ENCODE results near the gene TCEA3. TPM values are rescaled to one million over a fixed set of nuclear protein-coding genes. Genes with fewer than 3 reads are reported as not detected.

Gene TCEA3
- total and polyA plus RNA-seq, 2 of the 4 experiments (the other 2 are of a cell fraction), result 3.0 to 6.3 TPM

DNA sequence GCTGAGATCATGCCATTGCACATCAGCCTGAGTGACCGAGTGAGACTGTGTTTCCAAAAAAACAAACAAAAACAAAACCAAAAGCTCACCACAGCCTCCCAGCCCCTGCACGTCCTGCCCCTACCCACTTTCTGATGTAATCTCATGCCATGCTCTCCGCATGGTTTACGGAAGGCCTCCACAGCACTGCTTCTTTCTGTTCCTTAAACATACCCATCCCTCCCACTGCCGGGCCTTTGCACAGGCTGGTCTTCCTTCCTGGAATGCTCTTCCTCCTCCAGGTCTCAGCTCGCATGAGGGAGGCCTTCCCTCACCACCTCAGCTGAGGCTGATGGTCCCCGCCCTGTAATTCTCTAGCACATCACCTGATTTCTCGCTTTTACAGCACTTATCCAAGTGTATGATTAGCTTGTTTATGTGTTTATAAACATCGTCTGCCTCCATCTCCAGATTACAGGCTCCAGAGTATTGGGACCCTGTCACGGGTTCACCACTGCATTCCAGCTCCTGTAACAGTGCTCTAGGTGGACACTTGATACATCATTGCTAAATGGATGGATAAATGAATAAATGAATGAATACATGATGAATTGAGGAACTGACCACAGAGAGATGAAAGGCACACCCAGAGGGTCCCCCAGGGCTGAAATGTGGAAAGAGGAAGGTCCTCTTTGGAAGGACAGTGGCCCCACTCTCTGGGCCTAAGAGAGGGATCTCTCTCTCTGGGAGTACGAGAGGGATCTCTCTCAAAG, 22.1 kb downstream of the TCEA3 start:
- H3K4me3 ChIP-seq (ENCODE audit: insufficient read depth, low read depth, low read length), result no peak overlapping the region
- WGBS, 2 experiments (ENCODE audit: extremely low coverage in 2 of 2, insufficient read length in 1 of 2), result 74% methylated on average over 6 of the region's 11 CpGs; no CpG with 5 or more reads in 1 of the 2 experiments
- H4K8ac ChIP-seq (ENCODE audit: low read depth in 2 of 2, low read length in 2 of 2), result peak overlapping the region; percentile 10 to 57; a peak in 3 of 4 replicates
- CTCF ChIA-PET, result interaction anchor here (1.8 to 2.3 kb wide), 2 partner anchors 8 to 25 kb away, joined by 6 to 16 read pairs; no protein-coding TSS in a partner anchor
- H3K4me2 ChIP-seq (ENCODE audit: low read depth, low read length), result no peak overlapping the region
- H3K18ac ChIP-seq (ENCODE audit: low read depth, low read length), result peak overlapping the region; percentile 31; the same call in 1 of the 2 replicates
- H3K9ac ChIP-seq (ENCODE audit: low read depth, low read length), result no peak overlapping the region
- in situ Hi-C loops (cut with MboI; ENCODE audit: low sequenced_read_pairs) (no loop called here), intact Hi-C loops (cut with micrococcal nuclease) (loop anchor here (1.0 to 5.0 kb wide), 3 partner anchors 58 to 425 kb away; partner anchors contain the start of gene HNRNPR), dilution Hi-C loops (cut with HindIII; ENCODE audit: low sequenced_read_pairs, unreplicated experiment) (no loop called here)
- peak overlapping the region; percentile 79 for H2AK5ac ChIP-seq (ENCODE audit: low read depth, low read length)
- H3K9me3 ChIP-seq (ENCODE audit: control insufficient read depth, insufficient read depth, low read length), result no peaks in the 10 kb centered on the region
- peak overlapping the region; percentile 56 for H2AK9ac ChIP-seq (replicated peaks; ENCODE audit: low read depth, low read length, poor library complexity)
- POLR2A ChIA-PET (ENCODE audit: unreplicated experiment), result no interaction called here
- H3K27me3 ChIP-seq (ENCODE audit: control insufficient read depth, insufficient read depth, low read length), result no peaks in the 10 kb centered on the region
- H3K27ac ChIP-seq (ENCODE audit: insufficient read depth, low read length), result peak overlapping the region; percentile 62
- peaks cover 20% of the 10 kb centered on the region for H3K9me1 ChIP-seq (ENCODE audit: insufficient read depth, low read length)
- TF ChIP-seq MAFK (IDR thresholded peaks at IDR 0.05; ENCODE audit: low read depth, low read length), result no peak
- TF ChIP-seq MAZ (IDR thresholded peaks at IDR 0.05; ENCODE audit: borderline replicate concordance, low read depth, low read length), result no peak
- TF ChIP-seq, protein P1, sequence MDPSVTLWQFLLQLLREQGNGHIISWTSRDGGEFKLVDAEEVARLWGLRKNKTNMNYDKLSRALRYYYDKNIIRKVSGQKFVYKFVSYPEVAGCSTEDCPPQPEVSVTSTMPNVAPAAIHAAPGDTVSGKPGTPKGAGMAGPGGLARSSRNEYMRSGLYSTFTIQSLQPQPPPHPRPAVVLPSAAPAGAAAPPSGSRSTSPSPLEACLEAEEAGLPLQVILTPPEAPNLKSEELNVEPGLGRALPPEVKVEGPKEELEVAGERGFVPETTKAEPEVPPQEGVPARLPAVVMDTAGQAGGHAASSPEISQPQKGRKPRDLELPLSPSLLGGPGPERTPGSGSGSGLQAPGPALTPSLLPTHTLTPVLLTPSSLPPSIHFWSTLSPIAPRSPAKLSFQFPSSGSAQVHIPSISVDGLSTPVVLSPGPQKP (IDR thresholded peaks at IDR 0.05; ENCODE audit: borderline replicate concordance, low read depth, low read length), result no peak
- no peak for TF ChIP-seq MXI1 (IDR thresholded peaks at IDR 0.05; ENCODE audit: borderline replicate concordance, low read depth, low read length)
- TF ChIP-seq BHLHE40 (IDR thresholded peaks at IDR 0.05; ENCODE audit: low read depth, low read length), result no peak
- TF ChIP-seq CHD1 (IDR thresholded peaks at IDR 0.05; ENCODE audit: low read depth, low read length), result no peak
- no peak for TF ChIP-seq POLR2A (IDR thresholded peaks at IDR 0.05; ENCODE audit: low read depth, low read length)
- no peak for TF ChIP-seq RAD21 (IDR thresholded peaks at IDR 0.05; ENCODE audit: low read length)
- TF ChIP-seq RCOR1 (IDR thresholded peaks at IDR 0.05; ENCODE audit: insufficient replicate concordance, low read length), result no peak
- TF ChIP-seq RFX5 (IDR thresholded peaks at IDR 0.05; ENCODE audit: low read depth, low read length), result no peak
- TF ChIP-seq SMC3 (IDR thresholded peaks at IDR 0.05; ENCODE audit: low read depth, low read length), result no peak
- peaks cover 21% of the 10 kb centered on the region for H3K4me1 ChIP-seq (ENCODE audit: control insufficient read depth, insufficient read depth, low read length)
- BruUV-seq (replicated peaks), result no TSS peak
- peak overlapping the region; percentile 82 for H2AFZ ChIP-seq (replicated peaks; ENCODE audit: low read length, poor library complexity)
- H3K56ac ChIP-seq (ENCODE audit: extremely low read depth, insufficient read depth, low read length), result peak overlapping the region; percentile 25
- H4K20me1 ChIP-seq (ENCODE audit: insufficient read depth, low read length), result peaks cover 3% of the 10 kb centered on the region; the same call in 1 of the 2 replicates
- peak overlapping the region; percentile 16; the same call in 1 of the 2 replicates for H4K5ac ChIP-seq (ENCODE audit: low read depth, low read length)
- peak overlapping the region; percentile 48; the same call in 1 of the 2 replicates for H3K23ac ChIP-seq (ENCODE audit: low read depth, low read length)
- peak overlapping the region; percentile 65 for H2BK5ac ChIP-seq (ENCODE audit: low read depth, low read length, poor library complexity, severe bottlenecking)
- peak overlapping the region; percentile 88; the same call in 2 of the 3 replicates for H2BK15ac ChIP-seq (ENCODE audit: low read depth, low read length)
- H2BK20ac ChIP-seq (ENCODE audit: low read depth, low read length), result peak overlapping the region; percentile 92
- peak overlapping the region; percentile 92 for H3K4ac ChIP-seq (ENCODE audit: low read depth, low read length)
- ATAC-seq (ENCODE audit: low read depth) (no peak), DNase-seq (no peak)
- peak overlapping the region; percentile 87 for H2BK120ac ChIP-seq (ENCODE audit: low read depth, low read length)
- H3K36me3 ChIP-seq (ENCODE audit: control insufficient read depth, insufficient read depth, low read length), result no peaks in the 10 kb centered on the region
- peak overlapping the region; percentile 85 for H4K91ac ChIP-seq (ENCODE audit: insufficient read depth, low read depth, low read length)
- H3K14ac ChIP-seq (replicated peaks; ENCODE audit: low read depth, low read length), result peak overlapping the region; percentile 74; the same call in 1 of the 2 replicates
- H3K79me1 ChIP-seq (ENCODE audit: low read depth in 1 of 2, low read length in 2 of 2), result 0 out of 4 replicates have a peak, but pooled peaks cover 0 to 4% of the 10 kb centered on the region in 2 experiments

Data from IMR-90 (cell line).